ENCODE results near the gene DPP8. TPM values are rescaled to one million over a fixed set of nuclear protein-coding genes. Genes with fewer than 3 reads are reported as not detected.

Gene DPP8
- total and polyA plus RNA-seq, 2 donors from 2014 or later, result 8.2 to 38.6 TPM

DNA sequence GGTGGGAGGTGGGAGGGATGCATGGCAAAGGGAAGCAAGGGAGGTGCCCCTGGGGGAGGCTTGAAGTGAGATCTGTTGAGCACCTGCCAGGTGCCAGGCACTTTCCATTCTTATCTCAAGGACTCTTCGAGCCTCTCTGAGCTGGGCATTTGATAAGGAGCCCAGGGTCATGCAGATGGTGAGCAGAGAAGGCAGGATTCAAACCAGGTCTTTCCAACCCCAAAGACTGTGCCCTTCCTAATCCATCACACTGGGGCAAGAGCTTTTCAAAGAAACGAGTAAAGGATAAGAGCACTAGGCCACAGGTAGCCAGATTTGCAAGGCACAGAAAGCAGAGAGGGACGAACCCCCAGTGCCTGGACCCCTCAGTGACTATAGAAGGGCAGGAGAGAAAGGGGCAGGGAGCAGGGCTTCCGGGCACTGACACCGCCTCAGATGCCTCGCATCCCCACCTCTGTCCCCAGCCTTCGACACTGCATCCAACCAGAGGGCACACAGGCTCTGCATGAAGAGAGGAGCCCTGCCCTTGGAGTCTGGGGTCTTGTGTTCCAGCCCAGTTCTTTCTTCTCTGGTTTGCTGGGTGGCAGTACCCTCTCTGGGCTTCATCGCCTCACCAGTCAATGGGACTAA lies 115.8 kb downstream of the DPP8 start:
- intact Hi-C loops (cut with DNase I), result no loop called here
- TF ChIP-seq, protein P1, sequence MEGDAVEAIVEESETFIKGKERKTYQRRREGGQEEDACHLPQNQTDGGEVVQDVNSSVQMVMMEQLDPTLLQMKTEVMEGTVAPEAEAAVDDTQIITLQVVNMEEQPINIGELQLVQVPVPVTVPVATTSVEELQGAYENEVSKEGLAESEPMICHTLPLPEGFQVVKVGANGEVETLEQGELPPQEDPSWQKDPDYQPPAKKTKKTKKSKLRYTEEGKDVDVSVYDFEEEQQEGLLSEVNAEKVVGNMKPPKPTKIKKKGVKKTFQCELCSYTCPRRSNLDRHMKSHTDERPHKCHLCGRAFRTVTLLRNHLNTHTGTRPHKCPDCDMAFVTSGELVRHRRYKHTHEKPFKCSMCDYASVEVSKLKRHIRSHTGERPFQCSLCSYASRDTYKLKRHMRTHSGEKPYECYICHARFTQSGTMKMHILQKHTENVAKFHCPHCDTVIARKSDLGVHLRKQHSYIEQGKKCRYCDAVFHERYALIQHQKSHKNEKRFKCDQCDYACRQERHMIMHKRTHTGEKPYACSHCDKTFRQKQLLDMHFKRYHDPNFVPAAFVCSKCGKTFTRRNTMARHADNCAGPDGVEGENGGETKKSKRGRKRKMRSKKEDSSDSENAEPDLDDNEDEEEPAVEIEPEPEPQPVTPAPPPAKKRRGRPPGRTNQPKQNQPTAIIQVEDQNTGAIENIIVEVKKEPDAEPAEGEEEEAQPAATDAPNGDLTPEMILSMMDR (IDR thresholded peaks at IDR 0.05; ENCODE audit: borderline replicate concordance, extremely low read depth, insufficient read depth), result no peak

DNA sequence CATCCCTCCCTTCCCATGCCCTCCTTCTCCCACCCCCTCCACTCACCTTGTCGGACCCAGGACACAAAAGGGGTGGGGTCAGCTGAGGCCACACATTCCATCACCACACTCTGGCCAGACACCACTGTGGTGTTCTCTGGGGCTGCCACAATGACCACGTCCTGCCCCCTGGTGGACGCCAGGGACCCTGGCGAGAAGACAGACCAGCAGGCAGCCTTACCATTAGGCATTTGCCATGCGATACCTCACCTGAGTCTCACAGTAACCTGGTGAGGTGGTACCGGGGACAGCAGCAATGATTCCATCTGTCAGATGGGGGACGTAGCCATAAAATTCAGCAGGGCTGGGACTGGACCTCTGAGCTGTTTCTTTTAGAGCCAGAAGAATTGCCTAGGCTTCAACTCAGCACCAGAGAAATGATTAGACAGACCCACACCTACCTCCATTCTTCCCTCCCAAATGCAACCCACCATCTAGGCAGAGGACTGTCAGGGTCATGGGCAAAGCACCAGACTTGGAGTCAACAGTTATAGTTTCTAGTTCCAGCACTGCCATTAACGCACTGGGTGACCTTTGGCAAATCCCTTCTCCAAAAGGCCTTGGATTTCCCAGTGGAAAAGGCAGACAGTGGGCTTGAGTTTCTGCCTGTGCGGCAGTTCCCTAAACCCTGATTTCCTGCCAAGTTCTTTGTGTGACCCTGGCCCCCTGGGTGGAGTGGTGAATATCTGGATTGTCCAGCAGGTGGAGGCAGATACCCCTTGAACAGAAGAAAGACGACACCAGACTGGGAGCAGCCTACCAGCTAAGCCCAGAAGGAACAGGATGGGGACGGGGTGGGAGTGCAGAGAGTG lies 116.5 kb downstream of the DPP8 start:
- DNase-seq (peak; percentile 77 to 93 (median 89)), FAIRE-seq (no peak)
- Histone ChIP-seq H3K4me3 (ENCODE audit: low read length in 3 of 3) (no peak overlapping the region), H3K27me3 (ENCODE audit: control insufficient read depth, insufficient read depth, low read length) (peaks cover 6% of the 10 kb centered on the region), H3K4me1 (ENCODE audit: control insufficient read depth in 2 of 3, insufficient read depth in 2 of 3, low read depth in 1 of 3, low read length in 3 of 3) (peaks cover 0 to 3% (median 0%) of the 10 kb centered on the region in 3 donors), H3K36me3 (ENCODE audit: control insufficient read depth in 2 of 3, insufficient read depth in 3 of 3, low read length in 3 of 3) (no peaks in the 10 kb centered on the region), H3K9me3 (ENCODE audit: control insufficient read depth in 2 of 3, insufficient read depth in 1 of 3, low read length in 3 of 3) (no peaks in the 10 kb centered on the region), H3K27ac (ENCODE audit: low read depth in 2 of 2, low read length in 2 of 2) (no peak overlapping the region), H3K9ac (ENCODE audit: low read length in 3 of 3) (no peak overlapping the region)
- intact Hi-C loops (cut with DNase I), result no loop called here
- TF ChIP-seq, protein P1 (IDR thresholded peaks at IDR 0.05; ENCODE audit: borderline replicate concordance, extremely low read depth, insufficient read depth), result peak; percentile 72

More for the DNA sequence above, 115.8 kb downstream of the DPP8 start:
- Histone ChIP-seq H3K9ac (ENCODE audit: low read length in 3 of 3) (no peak overlapping the region), H3K4me3 (ENCODE audit: low read length in 3 of 3) (no peak overlapping the region), H3K36me3 (ENCODE audit: control insufficient read depth in 2 of 3, insufficient read depth in 3 of 3, low read length in 3 of 3) (no peaks in the 10 kb centered on the region), H3K9me3 (ENCODE audit: control insufficient read depth in 2 of 3, insufficient read depth in 1 of 3, low read length in 3 of 3) (no peaks in the 10 kb centered on the region), H3K27ac (ENCODE audit: low read depth in 2 of 2, low read length in 2 of 2) (no peak overlapping the region), H3K4me1 (ENCODE audit: control insufficient read depth in 2 of 3, insufficient read depth in 2 of 3, low read depth in 1 of 3, low read length in 3 of 3) (peaks cover 0 to 3% (median 0%) of the 10 kb centered on the region in 3 donors), H3K27me3 (ENCODE audit: control insufficient read depth, insufficient read depth, low read length) (peaks cover 3% of the 10 kb centered on the region)
- DNase-seq (peak in 1 of 5 donors; percentile 33), FAIRE-seq (no peak)

DNA sequence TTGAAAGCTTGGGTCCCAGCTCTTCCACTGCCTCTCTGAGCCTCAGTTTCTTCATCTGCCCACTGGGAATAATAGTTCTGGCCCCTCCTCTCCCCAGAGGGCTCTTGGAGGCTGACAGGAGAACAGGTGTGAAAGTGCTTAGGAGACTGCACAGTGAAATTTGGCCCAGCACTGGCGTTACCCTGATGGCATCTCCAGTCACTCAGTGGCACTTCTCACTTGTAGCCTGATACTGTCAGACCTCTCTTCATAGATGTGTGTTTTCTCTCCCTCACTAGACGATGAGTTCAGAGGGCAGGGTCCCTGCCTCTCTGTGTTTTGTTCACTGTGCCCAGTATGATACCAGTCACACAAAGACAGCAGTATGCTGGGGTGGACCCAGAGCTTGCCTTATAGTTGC lies 117.5 kb downstream of the DPP8 start:
- Histone ChIP-seq H3K27ac (ENCODE audit: low read depth in 2 of 2, low read length in 2 of 2) (no peak overlapping the region), H3K9me3 (ENCODE audit: control insufficient read depth in 2 of 3, insufficient read depth in 1 of 3, low read length in 3 of 3) (no peaks in the 10 kb centered on the region), H3K36me3 (ENCODE audit: control insufficient read depth in 2 of 3, insufficient read depth in 3 of 3, low read length in 3 of 3) (no peaks in the 10 kb centered on the region), H3K27me3 (ENCODE audit: control insufficient read depth, insufficient read depth, low read length) (peaks cover 9% of the 10 kb centered on the region), H3K9ac (ENCODE audit: low read length in 3 of 3) (no peak overlapping the region), H3K4me3 (ENCODE audit: low read length in 3 of 3) (no peak overlapping the region), H3K4me1 (ENCODE audit: control insufficient read depth in 2 of 3, insufficient read depth in 2 of 3, low read depth in 1 of 3, low read length in 3 of 3) (peaks cover 0 to 6% (median 0%) of the 10 kb centered on the region in 3 donors)
- intact Hi-C loops (cut with DNase I), result no loop called here
- TF ChIP-seq, protein P1 (IDR thresholded peaks at IDR 0.05; ENCODE audit: borderline replicate concordance, extremely low read depth, insufficient read depth), result no peak
- DNase-seq (peak in 1 of 5 donors; percentile 7), FAIRE-seq (no peak)
